Nucleus accumbens (tissue), 56 donors: ENCODE measurements around the gene DEFB112.

Experiments
- DNase-seq, 56 donors: peaks; one replicate each; lab custom pipeline; 2025; lab: John Stamatoyannopoulos, UW

The DEFB112 gene, protein sequence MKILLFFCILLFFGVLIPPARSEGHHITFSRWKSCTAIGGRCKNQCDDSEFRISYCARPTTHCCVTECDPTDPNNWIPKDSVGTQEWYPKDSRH

DNA sequence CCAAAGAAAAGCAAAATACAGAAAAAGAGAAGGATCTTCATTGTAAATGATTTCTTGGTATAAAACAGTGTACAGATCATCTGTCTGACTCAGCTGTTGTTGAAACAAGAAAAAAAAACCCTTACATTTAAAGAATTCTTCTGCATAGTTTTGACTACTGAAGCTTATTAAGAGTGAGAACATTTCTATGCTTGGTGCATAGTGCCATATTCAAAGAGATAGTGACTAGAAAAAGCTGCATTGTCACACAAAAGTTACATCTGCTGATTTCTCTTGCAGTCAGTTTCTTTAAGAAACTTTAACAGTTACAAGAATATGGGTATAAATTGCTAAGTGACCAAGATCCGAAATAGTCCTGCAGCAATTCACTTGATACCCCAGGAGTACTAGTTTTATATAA lies at the start of gene DEFB112:
TSS of gene DEFB112 (minus strand) at position 101 of the 400 bp plus-strand sequence. CDS start at position 41, 60 bp downstream.
- DNase-seq = no peak

DNA sequence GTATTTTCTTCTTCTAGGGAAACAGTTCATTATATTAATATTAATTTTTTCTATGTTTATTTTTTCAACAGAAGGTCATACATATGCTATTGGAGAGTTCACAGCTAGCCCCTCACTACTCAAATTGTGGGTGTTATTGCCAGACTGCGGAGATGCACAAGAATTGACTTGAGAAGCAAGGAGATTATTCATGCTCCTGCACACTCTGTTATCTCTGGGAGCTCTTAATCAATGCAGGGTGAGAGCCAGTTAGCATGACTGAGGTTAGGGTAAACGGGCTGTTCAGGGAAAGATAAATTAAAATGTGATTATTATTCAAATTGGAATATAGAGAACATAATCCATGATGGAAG lies 48.9 kb upstream of the DEFB112 start:
- DNase-seq = no peak

- DNase-seq = no peak
These were observed 48.4 kb upstream of the DEFB112 start for GRCh38 chr6:50097966-50098640.

DNA sequence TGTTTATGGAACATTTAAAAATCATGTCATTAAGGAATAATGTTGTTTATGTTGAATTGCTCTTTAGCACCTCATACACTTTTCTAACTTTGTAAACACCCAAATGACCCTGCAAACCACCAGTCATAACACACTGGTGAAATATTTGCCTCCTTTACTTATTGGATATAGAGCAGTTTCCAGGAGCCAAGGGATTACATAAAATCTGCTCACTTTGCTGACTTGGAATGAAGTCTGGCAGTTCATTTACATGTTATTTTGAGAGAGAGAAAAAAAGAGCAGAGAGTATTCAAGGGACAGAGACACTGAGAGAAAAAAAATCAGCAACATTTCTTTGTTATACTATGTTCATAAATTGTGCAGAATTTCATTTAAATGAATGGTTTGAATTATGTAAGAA lies 46.6 kb upstream of the DEFB112 start:
- no peak for DNase-seq

- DNase-seq = no peak
These were observed 44.2 kb upstream of the DEFB112 start for GRCh38 chr6:50093938-50094272.

DNA sequence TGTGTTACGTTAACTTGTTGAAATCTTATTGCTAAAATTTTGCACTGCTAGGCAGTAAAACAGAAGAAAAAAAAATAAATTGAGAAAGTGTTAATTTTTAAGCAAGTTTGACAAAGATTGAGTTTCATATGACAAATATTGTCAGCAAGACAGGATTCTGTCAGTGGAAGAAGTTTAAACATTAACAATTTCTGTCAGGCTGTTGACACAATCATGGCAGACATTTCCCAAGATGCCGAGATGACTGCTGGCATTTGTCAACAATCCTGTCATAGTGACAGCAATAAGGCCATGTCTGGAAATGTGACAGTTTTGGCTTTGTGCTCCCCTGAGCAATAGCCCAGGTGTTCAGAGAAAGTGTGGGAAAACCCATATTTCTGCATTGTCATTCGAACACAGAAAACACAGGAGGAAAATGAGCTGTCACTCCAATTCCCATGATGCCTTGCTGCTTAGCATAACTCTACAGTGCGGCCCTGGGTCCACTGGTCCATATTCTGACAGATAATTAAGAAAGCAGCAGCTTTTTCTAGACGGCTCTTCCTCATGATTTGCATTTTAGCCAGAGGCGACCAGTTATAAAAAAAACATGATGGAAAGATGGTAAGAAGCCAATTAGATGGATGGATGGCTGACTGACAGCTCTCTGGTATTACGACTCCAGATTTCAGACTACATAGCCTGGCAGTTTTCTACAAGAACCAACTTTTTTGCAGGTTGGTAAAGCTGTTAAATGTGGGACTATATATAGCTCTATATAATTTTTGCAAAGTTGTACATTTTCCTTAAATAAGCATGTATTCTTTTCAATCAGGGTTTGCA lies 43.6 kb upstream of the DEFB112 start:
- DNase-seq = no peak

DNA sequence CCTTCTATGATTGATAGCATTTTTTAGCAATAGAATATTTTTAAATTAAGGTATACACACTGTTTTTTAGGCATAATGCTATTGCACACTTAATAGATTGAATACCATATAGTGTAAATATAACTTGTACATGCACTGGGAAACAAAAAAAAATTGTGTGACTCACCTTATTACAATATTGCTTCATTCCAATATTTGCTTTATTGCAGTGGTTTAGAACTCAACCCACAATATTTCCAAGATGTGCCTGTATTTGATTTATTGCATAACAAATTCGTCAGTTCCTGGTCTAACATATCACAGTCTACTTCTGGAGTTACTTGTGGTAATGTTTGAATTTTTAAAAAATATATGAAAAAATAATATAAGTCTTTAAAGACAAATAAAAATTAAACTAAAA lies 41.9 kb upstream of the DEFB112 start:
- no peak for DNase-seq

- no peak for DNase-seq
These were observed 40.2 kb upstream of the DEFB112 start for GRCh38 chr6:50089911-50090310.

GRCh38 chr6:50087231-50087954 lies 37.7 kb upstream of the DEFB112 start:
- DNase-seq = no peak

- DNase-seq = no peak
These were observed 27.7 kb upstream of the DEFB112 start for GRCh38 chr6:50077385-50077784.

GRCh38 chr6:50076431-50076830 lies 26.7 kb upstream of the DEFB112 start:
- no peak for DNase-seq

DNA sequence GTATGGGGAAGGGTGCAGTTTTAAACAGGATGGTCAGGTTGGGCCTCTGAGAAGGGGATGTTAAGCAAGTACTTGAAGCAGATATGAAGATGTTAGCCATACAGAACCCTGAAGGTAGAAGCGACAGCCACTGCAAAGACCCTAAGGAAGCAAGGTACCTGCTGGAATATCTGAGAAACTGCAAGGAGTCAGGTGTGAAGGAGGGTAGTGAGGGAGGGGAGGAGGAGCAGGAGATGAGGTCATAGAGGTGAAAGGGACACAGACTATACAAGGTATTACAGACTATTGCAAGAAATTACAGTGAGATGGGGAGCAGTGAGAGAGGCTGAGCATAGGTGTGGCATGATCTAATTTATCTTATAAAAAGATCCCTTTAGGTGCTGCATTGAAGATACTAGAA lies 22.2 kb upstream of the DEFB112 start:
- DNase-seq = no peak

GRCh38 chr6:50070101-50070500 lies 20.4 kb upstream of the DEFB112 start:
- DNase-seq = no peak

GRCh38 chr6:50062051-50062450 lies 12.3 kb upstream of the DEFB112 start:
- DNase-seq = no peak

- no peak for DNase-seq
These were observed 6.5 kb upstream of the DEFB112 start for GRCh38 chr6:50056242-50056641.

- no peak for DNase-seq
These were observed 2.7 kb downstream of the DEFB112 start for GRCh38 chr6:50047026-50047425.

DNA sequence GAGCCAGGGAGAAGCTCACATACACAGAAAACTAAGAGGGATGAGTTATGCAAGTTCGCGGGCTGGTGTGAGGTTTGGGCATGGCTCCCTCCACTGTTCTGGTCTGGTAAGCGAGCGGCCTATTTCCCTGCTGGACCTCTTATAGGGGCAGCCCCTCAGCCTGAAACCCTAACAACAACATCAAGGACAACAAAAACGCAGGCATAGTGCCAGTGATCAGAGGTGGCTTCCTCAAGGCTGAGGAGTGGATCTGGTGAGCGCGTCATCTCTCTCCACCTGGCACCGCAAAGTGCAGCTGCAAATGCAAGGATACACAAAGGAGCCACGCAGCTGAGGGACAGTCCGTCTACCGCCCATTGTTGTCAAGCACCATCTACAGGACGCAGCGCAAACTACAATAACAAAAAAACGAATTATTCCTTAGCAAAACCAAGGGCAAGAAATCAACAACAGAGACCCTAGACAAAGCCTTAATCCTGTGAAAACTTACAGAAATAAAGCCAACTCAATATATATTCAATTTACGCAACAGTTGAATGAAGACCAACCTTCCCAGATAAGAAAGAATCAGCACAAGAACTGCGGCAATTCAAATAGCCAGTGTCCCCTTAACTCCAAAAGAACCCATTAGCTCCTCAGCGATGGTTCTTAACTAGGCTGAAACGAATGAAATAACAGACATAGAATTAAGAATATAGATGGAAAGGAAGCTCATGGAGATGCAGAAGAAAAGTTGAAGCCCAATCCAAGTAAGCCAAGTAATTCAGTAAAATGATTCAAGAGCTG lies 18.8 kb downstream of the DEFB112 start:
- DNase-seq = no peak

DNA sequence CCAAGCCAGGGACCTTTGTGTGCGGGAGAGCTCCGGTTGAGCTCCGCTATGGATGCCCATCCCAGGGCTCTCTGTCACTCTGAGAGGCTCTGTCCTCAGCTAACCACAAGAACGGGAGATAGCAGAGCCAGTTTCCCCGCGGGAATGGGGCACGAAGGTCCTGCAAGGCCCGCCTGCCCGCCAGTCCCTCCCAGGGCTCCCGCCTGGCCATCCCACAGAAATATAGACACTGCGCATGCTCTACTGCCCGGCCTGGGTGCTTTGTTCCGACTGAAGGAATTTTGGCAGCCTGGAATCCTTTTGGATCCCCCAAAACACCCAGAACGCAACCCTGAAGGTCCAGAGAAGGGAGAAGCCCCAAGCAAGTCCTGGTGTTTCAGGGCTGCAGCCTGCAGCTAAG lies 19.4 kb downstream of the DEFB112 start:
- no peak for DNase-seq

DNA sequence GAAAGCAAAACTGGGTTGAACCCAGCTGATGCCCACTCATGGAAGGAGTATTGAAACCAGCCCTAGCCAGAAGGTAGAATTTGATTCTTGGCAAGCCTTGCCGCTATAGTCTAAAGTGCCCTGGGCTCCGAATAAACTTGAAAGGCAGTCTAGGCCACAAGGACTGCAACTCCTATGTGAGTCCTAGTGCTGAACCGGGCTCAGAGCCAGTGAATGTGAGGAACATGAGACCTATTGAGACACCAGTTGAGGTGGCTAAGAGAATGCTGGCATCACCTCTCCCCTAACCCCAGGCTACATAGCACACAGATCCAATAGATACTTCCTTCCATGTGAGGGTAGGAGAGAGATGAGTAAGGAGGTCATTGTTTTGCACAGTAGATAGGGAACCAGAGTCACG lies 24.5 kb downstream of the DEFB112 start:
- DNase-seq = no peak

- no peak for DNase-seq
These were observed 27.8 kb downstream of the DEFB112 start, which contains the start of gene DEFB110 for GRCh38 chr6:50021894-50022293. Gene DEFB110 (minus strand): TSS chr6:50021994. CDS start chr6:50021935, 59 bp downstream.
